ENCODE results near the gene NPC1L1.

Gene NPC1L1

DNA sequence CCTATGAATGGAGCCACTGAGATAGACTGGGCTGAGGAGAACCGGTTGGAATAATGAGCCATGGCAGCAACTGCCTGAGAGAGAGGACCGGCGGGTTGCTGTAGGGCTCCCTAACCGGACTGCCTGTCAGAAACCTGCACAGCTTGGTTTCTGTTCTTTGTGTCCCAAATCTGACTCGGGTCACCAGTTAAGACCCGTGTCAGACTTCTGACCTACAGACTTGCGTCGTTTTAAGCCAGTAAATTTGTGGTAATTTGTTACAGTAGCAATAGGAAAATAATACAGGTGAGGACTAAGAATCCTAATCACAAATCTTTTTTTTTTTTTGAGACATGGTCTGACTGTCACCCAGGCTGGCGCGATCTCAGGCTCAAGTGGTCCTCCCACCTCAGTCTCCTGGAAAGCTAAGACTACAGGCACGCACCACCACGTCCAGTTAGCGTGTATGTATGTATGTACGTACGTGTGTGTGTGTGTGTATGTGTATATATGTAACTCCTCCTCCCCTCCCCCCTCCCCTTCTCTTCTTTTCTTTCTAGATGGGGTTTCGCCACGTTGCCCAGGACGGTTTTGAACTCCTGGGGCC is 33.2 kb upstream of the NPC1L1 start:
- TF ChIP-seq, protein P1, sequence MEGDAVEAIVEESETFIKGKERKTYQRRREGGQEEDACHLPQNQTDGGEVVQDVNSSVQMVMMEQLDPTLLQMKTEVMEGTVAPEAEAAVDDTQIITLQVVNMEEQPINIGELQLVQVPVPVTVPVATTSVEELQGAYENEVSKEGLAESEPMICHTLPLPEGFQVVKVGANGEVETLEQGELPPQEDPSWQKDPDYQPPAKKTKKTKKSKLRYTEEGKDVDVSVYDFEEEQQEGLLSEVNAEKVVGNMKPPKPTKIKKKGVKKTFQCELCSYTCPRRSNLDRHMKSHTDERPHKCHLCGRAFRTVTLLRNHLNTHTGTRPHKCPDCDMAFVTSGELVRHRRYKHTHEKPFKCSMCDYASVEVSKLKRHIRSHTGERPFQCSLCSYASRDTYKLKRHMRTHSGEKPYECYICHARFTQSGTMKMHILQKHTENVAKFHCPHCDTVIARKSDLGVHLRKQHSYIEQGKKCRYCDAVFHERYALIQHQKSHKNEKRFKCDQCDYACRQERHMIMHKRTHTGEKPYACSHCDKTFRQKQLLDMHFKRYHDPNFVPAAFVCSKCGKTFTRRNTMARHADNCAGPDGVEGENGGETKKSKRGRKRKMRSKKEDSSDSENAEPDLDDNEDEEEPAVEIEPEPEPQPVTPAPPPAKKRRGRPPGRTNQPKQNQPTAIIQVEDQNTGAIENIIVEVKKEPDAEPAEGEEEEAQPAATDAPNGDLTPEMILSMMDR (conservative IDR thresholded peaks at IDR 0.05; ENCODE audit: low read depth, low read length): no peak
- peak overlapping the region; percentile 86; the same call in 1 of the 2 replicates for H3K9ac ChIP-seq
- no peak overlapping the region for H3K4me3 ChIP-seq (IDR thresholded peaks at IDR 0.05; ENCODE audit: insufficient read depth, low read depth, low read length)
- no peaks in the 10 kb centered on the region for H4K20me1 ChIP-seq (ENCODE audit: insufficient read depth)
- peaks cover 16% of the 10 kb centered on the region; the same call in 1 of the 2 replicates for H3K36me3 ChIP-seq (ENCODE audit: insufficient read depth)
- no peaks in the 10 kb centered on the region for H3K27me3 ChIP-seq (ENCODE audit: insufficient read depth, low read depth)
- peak overlapping the region; percentile 55 for H2AFZ ChIP-seq (ENCODE audit: low read depth)
- peaks cover 25% of the 10 kb centered on the region for H3K4me1 ChIP-seq (ENCODE audit: low read depth, poor library complexity, severe bottlenecking)
- H3K79me2 ChIP-seq (ENCODE audit: insufficient read depth, low read depth): peaks cover 39% of the 10 kb centered on the region
- peak overlapping the region; percentile 90 for H3K4me2 ChIP-seq
- peak overlapping the region; percentile 55; the same call in 1 of the 2 replicates for H3K27ac ChIP-seq

DNA sequence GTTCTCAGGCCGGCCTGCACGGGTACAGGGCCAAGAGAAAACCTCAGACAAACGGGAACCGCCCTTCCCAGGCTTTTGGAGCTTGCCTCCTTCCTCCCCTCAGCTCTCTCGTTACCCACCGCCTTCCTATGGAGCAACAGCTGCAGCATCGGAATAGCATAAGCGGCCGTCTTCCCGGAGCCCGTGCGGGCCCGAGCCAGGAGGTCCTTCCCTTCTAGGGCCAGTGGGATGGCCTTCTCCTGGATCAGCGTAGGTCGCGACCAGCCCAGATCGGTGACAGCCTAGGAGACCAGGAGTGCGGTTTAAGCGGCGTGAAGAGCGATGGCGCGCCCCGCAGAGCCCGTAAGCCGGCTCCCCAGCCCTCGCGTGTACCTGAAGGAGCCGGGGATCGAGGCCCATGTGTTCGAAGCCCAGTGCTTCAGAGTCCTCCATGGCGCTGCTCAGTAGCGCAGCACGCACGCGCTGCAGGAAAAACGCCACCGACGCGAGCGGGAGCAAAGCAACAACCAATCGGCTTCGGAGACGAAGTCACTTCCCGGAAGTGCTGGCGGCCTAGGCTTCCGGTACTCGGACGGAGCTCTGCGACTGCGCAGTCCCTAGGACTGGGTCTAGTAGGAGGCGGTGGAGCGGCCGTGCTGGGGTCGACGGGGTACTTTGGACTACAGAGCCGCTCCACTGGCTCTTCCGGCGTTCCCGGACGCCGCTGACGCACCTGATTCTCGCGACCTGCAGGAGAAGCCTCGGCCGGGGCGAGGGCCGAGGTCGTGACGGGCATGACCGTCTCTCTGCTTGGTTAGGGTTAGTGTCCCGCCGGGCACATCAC is 32.5 kb upstream of the NPC1L1 start, which contains the start of gene DDX56:
Gene DDX56 (minus strand): TSS at position 445 of the 823 bp plus-strand sequence. CDS start 13 bp downstream, at position 432.
- Histone ChIP-seq H3K79me2 (ENCODE audit: insufficient read depth, low read depth) (peaks cover 32% of the 10 kb centered on the region), H3K27ac (peak within 1 kb of the TSS; percentile 55)

DNA sequence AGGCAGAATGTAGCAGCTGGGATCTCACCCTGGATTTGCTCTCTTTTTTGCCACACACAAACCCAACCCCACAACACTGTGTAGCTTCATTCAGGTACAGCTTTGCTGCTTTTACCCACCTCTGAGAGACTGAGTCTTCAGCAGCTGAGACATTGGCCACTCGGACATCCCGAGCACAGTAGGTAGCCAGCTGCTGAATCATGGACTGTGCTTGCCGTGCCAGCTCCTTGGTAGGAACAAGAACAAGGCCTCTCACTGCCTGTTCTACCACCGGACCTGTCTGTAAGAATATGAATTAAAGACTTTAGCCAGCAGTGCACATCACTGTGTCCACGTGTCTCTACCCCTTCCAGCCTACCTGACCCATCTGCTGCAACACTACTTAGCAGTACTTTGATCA is 31.6 kb upstream of the NPC1L1 start:
- peak overlapping the region; percentile 55; the same call in 1 of the 2 replicates for H3K27ac ChIP-seq
- no peak overlapping the region for H3K4me3 ChIP-seq (IDR thresholded peaks at IDR 0.05; ENCODE audit: insufficient read depth, low read depth, low read length)
- H4K20me1 ChIP-seq (ENCODE audit: insufficient read depth): no peaks in the 10 kb centered on the region
- TF ChIP-seq, protein P1 (conservative IDR thresholded peaks at IDR 0.05; ENCODE audit: low read depth, low read length): no peak
- H3K79me2 ChIP-seq (ENCODE audit: insufficient read depth, low read depth): peaks cover 32% of the 10 kb centered on the region
- H3K4me1 ChIP-seq (ENCODE audit: low read depth, poor library complexity, severe bottlenecking): peaks cover 25% of the 10 kb centered on the region
- H3K27me3 ChIP-seq (ENCODE audit: insufficient read depth, low read depth): no peaks in the 10 kb centered on the region
- H3K9ac ChIP-seq: peak overlapping the region; percentile 86
- H2AFZ ChIP-seq (ENCODE audit: low read depth): no peak overlapping the region
- peaks cover 16% of the 10 kb centered on the region; the same call in 1 of the 2 replicates for H3K36me3 ChIP-seq (ENCODE audit: insufficient read depth)
- peak overlapping the region; percentile 90 for H3K4me2 ChIP-seq

More for the DNA sequence above, 32.5 kb upstream of the NPC1L1 start, which contains the start of gene DDX56:
- no peaks in the 10 kb centered on the region for H3K27me3 ChIP-seq (ENCODE audit: insufficient read depth, low read depth)
- H3K4me2 ChIP-seq: peak within 1 kb of the TSS; percentile 90
- H4K20me1 ChIP-seq (ENCODE audit: insufficient read depth): no peaks in the 10 kb centered on the region
- peak within 1 kb of the TSS; percentile 55 for H2AFZ ChIP-seq (ENCODE audit: low read depth)
- H3K36me3 ChIP-seq (ENCODE audit: insufficient read depth): peaks cover 16% of the 10 kb centered on the region; the same call in 1 of the 2 replicates
- TF ChIP-seq, protein P1 (conservative IDR thresholded peaks at IDR 0.05; ENCODE audit: low read depth, low read length): no peak
- H3K4me1 ChIP-seq (ENCODE audit: low read depth, poor library complexity, severe bottlenecking): peaks cover 25% of the 10 kb centered on the region
- peak within 1 kb of the TSS; percentile 86 for H3K9ac ChIP-seq
- H3K4me3 ChIP-seq (IDR thresholded peaks at IDR 0.05; ENCODE audit: insufficient read depth, low read depth, low read length): no peak within 1 kb of the TSS

DNA sequence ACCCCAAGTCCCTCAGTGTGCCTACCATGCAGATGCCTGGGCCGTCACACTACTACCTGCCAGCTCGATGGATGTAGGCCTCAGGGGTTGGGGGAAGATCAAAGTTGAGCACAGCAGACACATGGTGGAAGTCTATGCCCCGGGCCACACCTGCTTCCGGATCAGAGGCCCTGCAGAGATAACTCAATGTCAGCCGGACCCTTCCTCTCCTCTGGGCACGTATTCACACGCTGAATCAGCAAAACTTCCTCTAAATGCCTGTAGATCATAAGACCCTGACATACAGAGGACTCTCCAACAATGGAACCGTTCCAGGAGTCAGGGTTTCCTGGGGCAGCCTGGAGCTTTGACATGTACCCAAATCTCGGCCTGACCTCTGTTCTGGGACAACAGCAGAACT is 28.8 kb upstream of the NPC1L1 start:
- TF ChIP-seq, protein P1 (conservative IDR thresholded peaks at IDR 0.05; ENCODE audit: low read depth, low read length): no peak
- H3K4me2 ChIP-seq: no peak overlapping the region
- H2AFZ ChIP-seq (ENCODE audit: low read depth): no peak overlapping the region
- no peaks in the 10 kb centered on the region; the same call in 1 of the 2 replicates for H4K20me1 ChIP-seq (ENCODE audit: insufficient read depth)
- H3K27ac ChIP-seq: no peak overlapping the region
- H3K36me3 ChIP-seq (ENCODE audit: insufficient read depth): peaks cover 16% of the 10 kb centered on the region; the same call in 1 of the 2 replicates
- no peak overlapping the region for H3K4me3 ChIP-seq (IDR thresholded peaks at IDR 0.05; ENCODE audit: insufficient read depth, low read depth, low read length)
- H3K27me3 ChIP-seq (ENCODE audit: insufficient read depth, low read depth): no peaks in the 10 kb centered on the region
- H3K79me2 ChIP-seq (ENCODE audit: insufficient read depth, low read depth): peaks cover 29% of the 10 kb centered on the region
- no peak overlapping the region for H3K9ac ChIP-seq
- peaks cover 21% of the 10 kb centered on the region for H3K4me1 ChIP-seq (ENCODE audit: low read depth, poor library complexity, severe bottlenecking)
